ENCODE data around the gene MAP2K3. TPM values are rescaled to one million over a fixed set of nuclear protein-coding genes. Genes with fewer than 3 reads are reported as not detected.

MAP2K3 gene
- total RNA-seq, 1 experiment from 2014 or later, result 50.9 TPM

- BruUV-seq (replicated peaks), result no TSS peak
- no peak for DNase-seq
- no peaks in the 10 kb centered on the region for H3K36me3 ChIP-seq (ENCODE audit: control insufficient read depth, insufficient read depth, low read length)
- H3K9me3 ChIP-seq, result no peaks in the 10 kb centered on the region
- Mint-ChIP-seq H3K4me3 (ENCODE audit: unreplicated experiment) (no peak overlapping the region), H3K27ac (ENCODE audit: unreplicated experiment) (no peak overlapping the region), H3K4me1 (ENCODE audit: low read depth, unreplicated experiment) (no peaks in the 10 kb centered on the region), H3K36me3 (ENCODE audit: insufficient read depth, unreplicated experiment) (no peaks in the 10 kb centered on the region), H3K27me3 (ENCODE audit: insufficient read depth, unreplicated experiment) (no peaks in the 10 kb centered on the region), H3K9me3 (ENCODE audit: unreplicated experiment) (peaks cover 8% of the 10 kb centered on the region)
- TF ChIP-seq CTCF (IDR thresholded peaks at IDR 0.05; ENCODE audit: insufficient read depth in 1 of 2, low read depth in 1 of 2, low read length in 1 of 2, severe bottlenecking in 1 of 2, unreplicated experiment in 1 of 2), result no peak
- H3K4me3 ChIP-seq (ENCODE audit: low read depth, low read length), result no peak overlapping the region
- CTCF ChIA-PET, result interaction anchor here (0.5 kb wide), 1 partner anchor 390 kb away, joined by 4 read pairs; no protein-coding TSS in a partner anchor
- no peaks in the 10 kb centered on the region for H3K27me3 ChIP-seq (replicated peaks; ENCODE audit: control insufficient read depth, insufficient read depth, low read length)
- peaks cover 14% of the 10 kb centered on the region; the same call in 1 of the 2 replicates for H3K4me1 ChIP-seq
- intact Hi-C loops (cut with micrococcal nuclease; ENCODE audit: unreplicated experiment), result no loop called here
- POLR2A ChIA-PET, result no interaction called here
These were observed 73.5 kb downstream of the MAP2K3 start for GRCh38 chr17:21357696-21358656.

GRCh38 chr17:21358682-21359482 lies 74.4 kb downstream of the MAP2K3 start:
- Histone ChIP-seq H3K27me3 (replicated peaks; ENCODE audit: control insufficient read depth, insufficient read depth, low read length) (no peaks in the 10 kb centered on the region), H3K9me3 (no peaks in the 10 kb centered on the region), H3K4me1 (peaks cover 14% of the 10 kb centered on the region; the same call in 1 of the 2 replicates), H3K36me3 (ENCODE audit: control insufficient read depth, insufficient read depth, low read length) (no peaks in the 10 kb centered on the region), H3K4me3 (ENCODE audit: low read depth, low read length) (no peak overlapping the region)
- Mint-ChIP-seq H3K4me3 (ENCODE audit: unreplicated experiment) (no peak overlapping the region), H3K9me3 (ENCODE audit: unreplicated experiment) (peaks cover 8% of the 10 kb centered on the region), H3K27me3 (ENCODE audit: insufficient read depth, unreplicated experiment) (no peaks in the 10 kb centered on the region), H3K36me3 (ENCODE audit: insufficient read depth, unreplicated experiment) (no peaks in the 10 kb centered on the region), H3K27ac (ENCODE audit: unreplicated experiment) (no peak overlapping the region), H3K4me1 (ENCODE audit: low read depth, unreplicated experiment) (no peaks in the 10 kb centered on the region)
- ChIA-PET POLR2A (interaction anchor here (0.6 kb wide), 1 partner anchor 21 kb away, joined by 3 read pairs; no protein-coding TSS in a partner anchor), CTCF (interaction anchor here (0.5 kb wide), 1 partner anchor 389 kb away, joined by 4 read pairs; no protein-coding TSS in a partner anchor)
- peak in 1 of 2 experiments; percentile 53 for DNase-seq
- intact Hi-C loops (cut with micrococcal nuclease; ENCODE audit: unreplicated experiment), result no loop called here
- TF ChIP-seq CTCF (IDR thresholded peaks at IDR 0.05; ENCODE audit: insufficient read depth in 1 of 2, low read depth in 1 of 2, low read length in 1 of 2, severe bottlenecking in 1 of 2, unreplicated experiment in 1 of 2), result no peak
- no TSS peak for BruUV-seq (replicated peaks)

GRCh38 chr17:21359483-21359840 lies 75.0 kb downstream of the MAP2K3 start:
- ChIA-PET POLR2A (interaction anchor here (0.6 kb wide), 1 partner anchor 20 kb away, joined by 3 read pairs; no protein-coding TSS in a partner anchor), CTCF (no interaction called here)
- no peaks in the 10 kb centered on the region for H3K27me3 ChIP-seq (replicated peaks; ENCODE audit: control insufficient read depth, insufficient read depth, low read length)
- H3K9me3 Mint-ChIP-seq (ENCODE audit: unreplicated experiment), result peaks cover 8% of the 10 kb centered on the region
- H3K4me3 Mint-ChIP-seq (ENCODE audit: unreplicated experiment), result no peak overlapping the region
- intact Hi-C loops (cut with micrococcal nuclease; ENCODE audit: unreplicated experiment), result no loop called here
- H3K36me3 Mint-ChIP-seq (ENCODE audit: insufficient read depth, unreplicated experiment), result no peaks in the 10 kb centered on the region
- H3K4me3 ChIP-seq (ENCODE audit: low read depth, low read length), result no peak overlapping the region
- H3K27me3 Mint-ChIP-seq (ENCODE audit: insufficient read depth, unreplicated experiment), result no peaks in the 10 kb centered on the region
- BruUV-seq (replicated peaks), result no TSS peak
- peaks cover 14% of the 10 kb centered on the region; the same call in 1 of the 2 replicates for H3K4me1 ChIP-seq
- no peaks in the 10 kb centered on the region for H3K4me1 Mint-ChIP-seq (ENCODE audit: low read depth, unreplicated experiment)
- H3K9me3 ChIP-seq, result no peaks in the 10 kb centered on the region
- H3K27ac Mint-ChIP-seq (ENCODE audit: unreplicated experiment), result no peak overlapping the region
- H3K36me3 ChIP-seq (ENCODE audit: control insufficient read depth, insufficient read depth, low read length), result no peaks in the 10 kb centered on the region
- DNase-seq, result no peak
- TF ChIP-seq CTCF (IDR thresholded peaks at IDR 0.05; ENCODE audit: insufficient read depth in 1 of 2, low read depth in 1 of 2, low read length in 1 of 2, severe bottlenecking in 1 of 2, unreplicated experiment in 1 of 2), result no peak
